BLaER1 treated with 17β-estradiol and CSF1 and Interleukin-3, amounts not matched to agents 10 nM and 100 nM (cell line): ENCODE data around the gene AATF.
A peak's percentile ranks its signal among the peaks of the same experiment; 100 is the strongest.

Experiments
- H3K27ac ChIP-seq, 11 experiments: shearing (Covaris generic); formaldehyde crosslinking; 2 replicates each; pipeline ENCODE4 v1.8.1; 2022
- H3K27me3 ChIP-seq, 11 experiments: shearing (Covaris generic); formaldehyde crosslinking; 2 replicates each; pipeline ENCODE4 v1.8.1; 2022
- H3K36me3 ChIP-seq, 11 experiments: shearing (Covaris generic); formaldehyde crosslinking; 2 replicates each; pipeline ENCODE4 v1.8.1; 2022
- H3K4me1 ChIP-seq, 10 experiments: shearing (Covaris generic); formaldehyde crosslinking; 2 replicates each; pipeline ENCODE4 v1.8.1; 2022
- H3K4me2 ChIP-seq, 11 experiments: shearing (Covaris generic); formaldehyde crosslinking; 2 replicates each; pipeline ENCODE4 v1.8.1; 2022
- H3K4me3 ChIP-seq, 10 experiments: shearing (Covaris generic); formaldehyde crosslinking; 2 replicates each; pipeline ENCODE4 v1.8.1; 2022
- H3K9ac ChIP-seq, 11 experiments: shearing (Covaris generic); formaldehyde crosslinking; 2 replicates each; pipeline ENCODE4 v1.8.1; 2022
- H3K9me3 ChIP-seq, 11 experiments: shearing (Covaris generic); formaldehyde crosslinking; replicated peaks in 1 of 11; 2 replicates each; pipeline ENCODE4 v1.8.1; 2022
- H4K20me1 ChIP-seq, 11 experiments: shearing (Covaris generic); formaldehyde crosslinking; 2 replicates each; pipeline ENCODE4 v1.8.1; 2022
- Cebpa-rat ChIP-seq, 11 experiments: shearing (Covaris generic); IDR thresholded peaks; 2 replicates each; pipeline ENCODE4 v1.8.1; 2022

AATF gene

GRCh38 chr17:36928471-36929345, 20.0 kb upstream of the AATF start:
- Histone ChIP-seq H3K4me1 (peaks cover 10 to 34% (median 14%) of the 10 kb centered on the region in 10 experiments), H3K9ac (no peak overlapping the region), H3K4me2 (peak overlapping the region; percentile 53 to 79 (median 72)), H3K27ac (no peak overlapping the region), H3K4me3 (0 out of 20 replicates have a peak overlapping the region, but pooled peaks of 1 of the 10 experiments have one; percentile 17), H4K20me1 (peaks cover 0 to 41% (median 30%) of the 10 kb centered on the region in 11 experiments; a peak in 15 of 22 replicates), H3K36me3 (no peaks in the 10 kb centered on the region), H3K9me3 (peaks cover 0 to under 1% (median 0%) of the 10 kb centered on the region in 11 experiments; a peak in 1 of 22 replicates), H3K27me3 (peaks cover 54 to 90% (median 82%) of the 10 kb centered on the region in 11 experiments)
- TF ChIP-seq Cebpa-rat (IDR thresholded peaks at IDR 0.05): no peak

GRCh38 chr17:36929851-36930582, 18.7 kb upstream of the AATF start:
- Histone ChIP-seq H3K4me2 (no peak overlapping the region), H3K9me3 (peaks cover 0 to 14% (median 5%) of the 10 kb centered on the region in 11 experiments; a peak in 10 of 22 replicates), H3K4me1 (peaks cover 10 to 37% (median 14%) of the 10 kb centered on the region in 10 experiments), H3K27me3 (peaks cover 67 to 100% (median 91%) of the 10 kb centered on the region in 11 experiments), H3K9ac (no peak overlapping the region), H3K36me3 (no peaks in the 10 kb centered on the region), H4K20me1 (peaks cover 0 to 54% (median 43%) of the 10 kb centered on the region in 11 experiments; a peak in 18 of 22 replicates), H3K4me3 (no peak overlapping the region), H3K27ac (no peak overlapping the region)
- TF ChIP-seq Cebpa-rat (IDR thresholded peaks at IDR 0.05): no peak

GRCh38 chr17:36930583-36930900, 18.2 kb upstream of the AATF start:
- Histone ChIP-seq H3K4me2 (no peak overlapping the region), H3K9ac (no peak overlapping the region), H4K20me1 (peaks cover 0 to 59% (median 48%) of the 10 kb centered on the region in 11 experiments; a peak in 18 of 22 replicates), H3K4me1 (peaks cover 10 to 41% (median 16%) of the 10 kb centered on the region in 10 experiments), H3K36me3 (no peaks in the 10 kb centered on the region), H3K9me3 (peaks cover 0 to 17% (median 5%) of the 10 kb centered on the region in 11 experiments; a peak in 10 of 22 replicates), H3K27me3 (peaks cover 72 to 100% (median 93%) of the 10 kb centered on the region in 11 experiments), H3K4me3 (no peak overlapping the region), H3K27ac (no peak overlapping the region)
- TF ChIP-seq Cebpa-rat (IDR thresholded peaks at IDR 0.05): no peak

- no peak overlapping the region for H3K4me2 ChIP-seq
- peaks cover 0 to 17% (median 5%) of the 10 kb centered on the region in 11 experiments; a peak in 10 of 22 replicates for H3K9me3 ChIP-seq
These were observed 17.6 kb upstream of the AATF start for GRCh38 chr17:36931096-36931696.

DNA sequence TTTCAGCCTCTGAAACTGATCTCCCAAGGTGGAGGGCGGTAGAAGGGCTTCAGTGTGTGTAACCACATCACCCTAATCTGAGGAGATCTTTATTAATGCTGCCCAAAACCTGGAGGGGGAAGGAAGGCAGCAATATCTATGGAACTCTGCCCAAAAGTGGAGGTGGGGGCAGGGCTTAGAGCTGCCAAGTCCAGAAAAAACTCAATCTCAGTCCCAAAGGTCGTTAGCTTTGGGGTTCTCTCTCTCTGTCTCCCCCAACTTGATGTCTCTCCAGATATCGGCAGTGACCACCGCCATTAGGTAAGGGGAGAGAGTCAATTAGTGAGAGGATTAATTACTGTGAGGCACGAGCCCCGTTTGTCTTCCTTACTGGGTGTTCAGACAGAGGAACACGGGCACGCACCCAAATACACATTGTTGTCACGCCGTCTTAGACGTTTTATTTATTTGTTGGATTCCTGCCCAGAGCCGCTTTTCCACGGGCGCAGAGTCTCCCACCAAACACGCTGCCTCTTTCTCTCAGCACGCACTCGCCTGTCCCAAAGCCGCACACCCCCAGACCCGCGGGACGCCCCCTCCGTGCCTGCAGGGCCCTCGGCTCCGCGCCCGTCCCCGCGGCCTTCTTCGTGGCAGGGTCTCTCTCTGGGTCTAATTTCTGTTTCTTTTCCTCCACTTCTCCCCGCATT, 16.9 kb upstream of the AATF start:
- no peak for TF ChIP-seq Cebpa-rat (IDR thresholded peaks at IDR 0.05)
- Histone ChIP-seq H4K20me1 (peaks cover 0 to 72% (median 61%) of the 10 kb centered on the region in 11 experiments; a peak in 18 of 22 replicates), H3K9me3 (peaks cover 0 to 17% (median 5%) of the 10 kb centered on the region in 11 experiments; a peak in 10 of 22 replicates), H3K27ac (no peak overlapping the region), H3K36me3 (no peaks in the 10 kb centered on the region), H3K4me2 (peak overlapping the region in 3 of 11 experiments; percentile 22 to 79 (median 46); a peak in 5 of 22 replicates), H3K4me1 (peaks cover 23 to 54% (median 29%) of the 10 kb centered on the region in 10 experiments), H3K4me3 (peak overlapping the region in 2 of 10 experiments; percentile 18 to 23; a peak in 2 of 20 replicates), H3K9ac (no peak overlapping the region), H3K27me3 (peaks cover 85 to 100% (median 100%) of the 10 kb centered on the region in 11 experiments)

More at GRCh38 chr17:36931096-36931696, 17.6 kb upstream of the AATF start:
- Histone ChIP-seq H3K4me3 (no peak overlapping the region), H4K20me1 (peaks cover 0 to 66% (median 55%) of the 10 kb centered on the region in 11 experiments; a peak in 18 of 22 replicates), H3K4me1 (peaks cover 17 to 47% (median 23%) of the 10 kb centered on the region in 10 experiments), H3K9ac (no peak overlapping the region), H3K27ac (no peak overlapping the region), H3K36me3 (no peaks in the 10 kb centered on the region), H3K27me3 (peaks cover 78 to 100% (median 97%) of the 10 kb centered on the region in 11 experiments)
- no peak for TF ChIP-seq Cebpa-rat (IDR thresholded peaks at IDR 0.05)

DNA sequence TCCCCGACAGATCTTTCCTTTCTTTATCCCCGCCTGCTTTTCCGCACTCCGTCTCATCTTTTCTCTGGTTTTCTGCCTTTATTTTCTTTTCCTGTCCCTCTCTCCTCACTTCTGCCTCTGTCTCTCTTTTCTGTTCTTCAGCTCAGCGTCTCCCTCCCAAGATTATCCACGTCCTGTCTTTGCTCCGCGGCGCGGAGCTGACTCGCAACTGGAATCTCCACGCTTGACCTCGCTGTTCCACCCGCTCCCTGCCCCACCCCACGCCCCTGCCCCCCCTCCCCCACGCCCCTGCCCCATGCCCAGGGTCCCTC, 16.4 kb upstream of the AATF start:
- Histone ChIP-seq H3K36me3 (no peaks in the 10 kb centered on the region), H3K4me3 (peak overlapping the region in 2 of 10 experiments; percentile 18 to 23; a peak in 2 of 20 replicates), H3K4me1 (peaks cover 28 to 58% (median 34%) of the 10 kb centered on the region in 10 experiments), H3K9me3 (peaks cover 0 to 17% (median 5%) of the 10 kb centered on the region in 11 experiments; a peak in 10 of 22 replicates), H4K20me1 (peaks cover 0 to 77% (median 66%) of the 10 kb centered on the region in 11 experiments; a peak in 18 of 22 replicates), H3K27ac (no peak overlapping the region), H3K27me3 (peaks cover 90 to 100% (median 100%) of the 10 kb centered on the region in 11 experiments), H3K9ac (no peak overlapping the region), H3K4me2 (peak overlapping the region in 3 of 11 experiments; percentile 22 to 79 (median 46); a peak in 5 of 22 replicates)
- no peak for TF ChIP-seq Cebpa-rat (IDR thresholded peaks at IDR 0.05)

DNA sequence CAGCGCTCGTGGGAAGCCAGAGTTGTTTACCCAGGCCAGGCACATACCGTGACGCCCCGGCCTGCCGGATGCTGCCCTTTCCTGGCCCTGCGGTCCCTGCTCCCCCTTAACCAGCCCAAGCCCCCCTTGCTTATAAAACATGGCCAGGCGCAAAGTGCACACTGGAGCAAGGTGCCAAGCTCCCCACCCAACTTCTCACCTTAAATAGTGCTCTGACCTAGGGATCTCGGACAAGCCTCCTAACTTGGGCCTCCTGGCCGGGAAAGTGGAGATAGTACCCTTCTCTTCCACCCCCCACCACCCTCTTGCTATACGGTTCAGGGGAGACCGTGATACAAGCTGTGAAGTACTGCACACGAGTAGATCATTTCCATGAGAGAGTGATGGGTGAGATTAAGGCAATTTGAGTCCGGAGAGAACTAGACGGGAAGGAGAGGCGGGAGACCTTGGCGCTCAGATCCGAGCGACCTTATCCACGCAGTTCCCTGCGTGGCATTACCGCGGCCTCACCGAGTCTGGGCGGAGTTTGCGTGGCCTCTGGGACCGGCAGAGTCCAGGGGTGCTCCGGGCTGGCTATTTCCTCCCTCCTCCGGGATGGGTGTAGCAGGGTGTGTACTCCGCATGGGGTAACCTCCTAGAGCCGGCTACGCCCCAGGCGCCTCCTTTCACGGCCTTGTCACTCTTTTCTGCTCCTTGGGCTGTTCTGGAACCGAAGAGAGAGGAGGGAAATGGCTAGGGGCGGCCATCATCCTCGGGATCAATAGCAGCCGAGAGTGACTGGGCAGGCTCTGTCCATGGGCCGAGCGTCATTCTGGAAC, 15.9 kb upstream of the AATF start:
- no peak for TF ChIP-seq Cebpa-rat (IDR thresholded peaks at IDR 0.05)
- peaks cover 0 to 83% (median 72%) of the 10 kb centered on the region in 11 experiments; a peak in 20 of 22 replicates for H4K20me1 ChIP-seq
- peak overlapping the region in 3 of 11 experiments; percentile 10 to 34 (median 17); a peak in 3 of 22 replicates for H3K4me2 ChIP-seq
- H3K36me3 ChIP-seq: no peaks in the 10 kb centered on the region
- peaks cover 95 to 100% (median 100%) of the 10 kb centered on the region in 11 experiments for H3K27me3 ChIP-seq
- no peak overlapping the region for H3K9ac ChIP-seq
- no peak overlapping the region for H3K27ac ChIP-seq
- no peak overlapping the region for H3K4me3 ChIP-seq
- H3K9me3 ChIP-seq: peaks cover 0 to 17% (median 5%) of the 10 kb centered on the region in 11 experiments; a peak in 10 of 22 replicates
- H3K4me1 ChIP-seq: peaks cover 30 to 58% (median 35%) of the 10 kb centered on the region in 10 experiments
